Measurements from ENCODE around the gene ELOB. TPM values are rescaled to one million over a fixed set of nuclear protein-coding genes. Genes with fewer than 3 reads are reported as not detected.

ELOB gene
- total and polyA plus RNA-seq, 10 of the 15 experiments (the other 5 are each of a cell fraction or from before 2014, with no cell fraction given) = 86.9 to 823 (median 263) TPM

- DNase-seq (ENCODE audit: low read depth, low spot score) = no peak
- ChIA-PET SMC1A (ENCODE audit: uncharacterized antibody, unreplicated experiment) (no interaction called here), CTCF (no interaction called here), RAD21 (ENCODE audit: unreplicated experiment) (no interaction called here), POLR2A (interaction anchor here (0.6 to 0.8 kb wide), 2 partner anchors 53 to 953 kb away, joined by 3 to 4 read pairs; partner anchors contain the start of gene FAHD1)
- no peak overlapping the region for H3K9ac ChIP-seq (ENCODE audit: control insufficient read depth, insufficient read depth, low read length)
- 0 out of 2 replicates have a peak, but pooled peaks cover 4% of the 10 kb centered on the region for H3K4me1 ChIP-seq (ENCODE audit: control insufficient read depth, insufficient read depth, low read length)
- no TSS peak for BruUV-seq (replicated peaks)
- H3K4me3 ChIP-seq = no peak overlapping the region
- in situ Hi-C loops (cut with MboI) = no loop called here
- no peak overlapping the region for H3K4me2 ChIP-seq (ENCODE audit: control insufficient read depth, insufficient read depth)
- 74% methylated on average over 17 of the region's 17 CpGs for WGBS (ENCODE audit: insufficient coverage, insufficient replicate concordance, low lambda C conversion rate, missing lambda C conversion rate)
- intact Hi-C loops (cut with micrococcal nuclease; ENCODE audit: unreplicated experiment) = no loop called here
- no peak for ATAC-seq
- H3K36me3 ChIP-seq (ENCODE audit: control insufficient read depth in 2 of 2, insufficient read depth in 2 of 2, low read length in 1 of 2) = no peaks in the 10 kb centered on the region
- H3K27ac ChIP-seq (ENCODE audit: control insufficient read depth, insufficient read depth) = no peak overlapping the region
- peaks cover 30% of the 10 kb centered on the region for H3K79me2 ChIP-seq (ENCODE audit: control insufficient read depth, insufficient read depth, low read length)
- H2AFZ ChIP-seq (ENCODE audit: control insufficient read depth, low read depth, low read length) = no peak overlapping the region
- TF ChIP-seq MAX (IDR thresholded peaks at IDR 0.05; ENCODE audit: low read depth, low read length) (no peak), BACH1 (IDR thresholded peaks at IDR 0.05; ENCODE audit: borderline replicate concordance) (no peak), BCL3 (IDR thresholded peaks at IDR 0.05; ENCODE audit: borderline replicate concordance, insufficient read depth, low read depth, low read length, poor library complexity, severe bottlenecking) (no peak), SKIL (IDR thresholded peaks at IDR 0.05; ENCODE audit: low read depth, poor library complexity, severe bottlenecking) (no peak), FOXK2 (IDR thresholded peaks at IDR 0.05) (no peak), RELA (IDR thresholded peaks at IDR 0.05; ENCODE audit: borderline replicate concordance, partially characterized antibody) (no peak), SMAD1 (IDR thresholded peaks at IDR 0.05; ENCODE audit: low read depth, partially characterized antibody) (no peak)
- no peaks in the 10 kb centered on the region for H3K9me3 ChIP-seq (replicated peaks; ENCODE audit: control insufficient read depth, insufficient read depth, low read length)
- FAIRE-seq = no peak
- no peaks in the 10 kb centered on the region for H4K20me1 ChIP-seq (ENCODE audit: control insufficient read depth, insufficient read depth)
- peaks cover 0 to 2% of the 10 kb centered on the region in 2 experiments; a peak in 2 of 4 replicates for H3K27me3 ChIP-seq (replicated peaks in 1 of 2; ENCODE audit: control insufficient read depth in 2 of 2, insufficient read depth in 2 of 2, low read length in 1 of 2)
Measured at GRCh38 chr16:2779978-2780898, 3.2 kb upstream of the ELOB start.
